ENCODE measurements around the gene OGDHL.

OGDHL gene

DNA sequence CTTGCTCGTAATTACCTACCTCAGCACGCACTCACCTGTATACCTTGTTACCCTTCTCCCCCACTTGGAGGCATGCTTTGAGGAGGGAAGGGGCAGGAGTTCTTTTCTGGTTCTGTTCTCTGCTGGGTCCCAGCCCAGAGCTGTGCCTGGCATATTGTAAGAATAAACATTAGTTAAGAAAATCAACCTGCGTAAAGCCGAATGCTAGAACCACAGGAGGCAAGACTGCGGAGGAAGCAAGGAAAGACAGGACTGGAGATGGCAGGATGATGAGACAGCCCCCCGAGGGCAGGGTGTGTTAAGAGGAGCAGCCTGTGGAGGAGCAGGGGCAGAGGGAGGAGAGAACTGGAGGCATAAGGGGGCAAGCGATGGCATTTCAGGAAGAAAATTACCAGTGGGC, 73.2 kb downstream of the OGDHL start:
- DNase-seq: no peak

DNA sequence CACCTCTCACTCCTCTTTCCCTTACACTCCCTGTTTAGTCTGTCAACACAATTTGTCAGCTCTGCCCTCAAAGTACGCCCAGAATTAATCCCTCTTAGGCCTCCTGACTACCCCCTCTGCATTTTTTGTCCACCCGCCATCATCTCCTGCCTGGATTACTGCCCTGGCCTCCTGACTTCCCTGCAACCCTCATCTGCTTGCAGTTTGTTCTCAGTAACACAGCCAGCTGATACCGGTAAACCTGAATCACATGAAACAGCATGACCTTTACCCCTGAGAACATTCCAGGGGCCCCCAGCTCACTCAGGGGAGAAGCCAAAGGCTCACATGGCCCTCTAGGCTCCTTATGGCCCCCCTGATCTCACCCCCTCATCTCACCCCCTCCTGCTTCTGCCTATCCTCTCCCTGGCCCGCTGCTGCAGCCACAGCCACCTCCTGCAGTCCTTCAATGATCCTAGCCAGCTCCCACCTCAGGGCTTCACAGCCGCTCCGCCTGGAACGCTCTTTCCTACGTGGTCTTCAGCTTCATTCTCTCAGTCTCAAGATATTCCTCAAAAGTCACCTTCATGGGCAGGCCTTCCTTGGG, 73.8 kb downstream of the OGDHL start:
- no peak for DNase-seq

DNA sequence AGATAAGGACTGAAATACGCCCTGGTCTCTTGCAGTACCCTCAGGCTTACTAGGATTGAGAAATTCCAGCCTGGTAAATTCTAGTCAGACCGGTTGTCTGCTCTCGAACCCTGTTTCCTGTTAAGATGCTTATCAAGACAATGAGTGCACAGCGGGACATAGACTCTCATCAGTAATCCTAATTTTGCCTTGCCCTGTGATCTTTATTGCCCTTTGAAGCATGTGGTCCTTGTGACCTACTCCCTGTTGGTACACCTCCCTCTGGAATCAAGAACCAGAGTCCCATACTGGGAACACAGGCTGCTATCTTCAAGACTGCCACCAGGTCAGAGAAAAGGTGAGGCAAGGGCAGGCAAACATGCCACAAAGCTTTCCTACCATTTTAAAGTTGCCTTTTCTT, 75.5 kb downstream of the OGDHL start:
- DNase-seq: no peak
